IPS-18a (cell line): ENCODE measurements around the gene ZNF771.
A peak's percentile ranks its signal among the peaks of the same experiment; 100 is the strongest.

Experiments
- H3K27ac ChIP-seq: one replicate; pipeline ENCODE4 v1.5.1; 2013; ENCODE audit warnings: low read length
- H3K27me3 ChIP-seq: one replicate; pipeline ENCODE4 v1.6.1; 2013; ENCODE audit warnings: mild to moderate bottlenecking, low read length; ENCODE audit not compliant: control insufficient read depth, insufficient read depth
- H3K36me3 ChIP-seq: one replicate; pipeline ENCODE4 v1.6.1; 2013; ENCODE audit warnings: low read depth, low read length; ENCODE audit not compliant: control insufficient read depth
- H3K4me1 ChIP-seq: one replicate; pipeline ENCODE4 v1.6.1; 2013; ENCODE audit warnings: low read depth, low read length; ENCODE audit not compliant: control insufficient read depth
- H3K4me3 ChIP-seq: one replicate; pipeline ENCODE4 v1.5.1; 2013; ENCODE audit warnings: low read length
- H3K9ac ChIP-seq: one replicate; pipeline ENCODE4 v1.6.1; 2013; ENCODE audit warnings: mild to moderate bottlenecking, low read length, moderate library complexity
- H3K9me3 ChIP-seq: one replicate; pipeline ENCODE4 v1.6.1; 2013; ENCODE audit warnings: low read depth, low read length; ENCODE audit not compliant: control insufficient read depth

The ZNF771 gene

DNA sequence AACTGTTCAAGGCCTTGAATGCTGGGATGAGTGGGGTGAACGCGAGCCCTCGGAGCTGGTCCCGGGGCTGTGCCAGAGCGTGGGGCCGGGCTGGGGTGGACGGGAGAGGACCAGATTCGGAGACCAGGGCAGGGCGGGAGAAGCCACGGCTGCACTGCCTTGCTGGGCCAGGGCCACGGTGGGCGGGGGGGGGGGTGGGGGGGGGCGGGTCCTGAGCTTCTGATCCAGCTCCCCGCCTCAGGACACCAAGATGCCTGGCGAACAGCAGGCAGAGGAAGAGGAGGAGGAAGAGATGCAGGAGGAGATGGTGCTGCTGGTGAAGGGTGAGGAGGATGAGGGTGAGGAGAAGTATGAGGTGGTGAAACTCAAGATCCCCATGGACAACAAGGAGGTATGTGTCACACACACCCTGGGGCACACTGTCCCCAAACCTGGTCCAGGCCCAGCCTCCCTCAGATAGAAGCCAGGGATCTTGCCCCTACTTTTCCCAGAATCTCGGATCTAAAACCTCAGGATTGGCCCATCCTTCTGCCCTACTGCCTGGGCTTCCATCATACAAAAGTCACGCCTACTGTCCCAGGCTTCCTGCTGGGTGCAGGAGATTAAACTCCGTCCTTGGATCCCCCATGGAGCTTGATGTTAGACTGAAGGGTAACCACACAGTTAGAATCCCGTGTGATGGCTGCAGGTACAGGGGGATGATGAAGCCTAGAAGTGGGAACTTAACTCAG, 563 bp downstream of the ZNF771 start:
- H3K27me3 ChIP-seq: no peaks in the 10 kb centered on the region
- no peaks in the 10 kb centered on the region for H3K9me3 ChIP-seq
- H3K36me3 ChIP-seq: peaks cover 9% of the 10 kb centered on the region
- H3K27ac ChIP-seq: no peak overlapping the region
- H3K9ac ChIP-seq: peak overlapping the region; percentile 63
- H3K4me1 ChIP-seq: peaks cover 3% of the 10 kb centered on the region
- peak overlapping the region; percentile 56 for H3K4me3 ChIP-seq

DNA sequence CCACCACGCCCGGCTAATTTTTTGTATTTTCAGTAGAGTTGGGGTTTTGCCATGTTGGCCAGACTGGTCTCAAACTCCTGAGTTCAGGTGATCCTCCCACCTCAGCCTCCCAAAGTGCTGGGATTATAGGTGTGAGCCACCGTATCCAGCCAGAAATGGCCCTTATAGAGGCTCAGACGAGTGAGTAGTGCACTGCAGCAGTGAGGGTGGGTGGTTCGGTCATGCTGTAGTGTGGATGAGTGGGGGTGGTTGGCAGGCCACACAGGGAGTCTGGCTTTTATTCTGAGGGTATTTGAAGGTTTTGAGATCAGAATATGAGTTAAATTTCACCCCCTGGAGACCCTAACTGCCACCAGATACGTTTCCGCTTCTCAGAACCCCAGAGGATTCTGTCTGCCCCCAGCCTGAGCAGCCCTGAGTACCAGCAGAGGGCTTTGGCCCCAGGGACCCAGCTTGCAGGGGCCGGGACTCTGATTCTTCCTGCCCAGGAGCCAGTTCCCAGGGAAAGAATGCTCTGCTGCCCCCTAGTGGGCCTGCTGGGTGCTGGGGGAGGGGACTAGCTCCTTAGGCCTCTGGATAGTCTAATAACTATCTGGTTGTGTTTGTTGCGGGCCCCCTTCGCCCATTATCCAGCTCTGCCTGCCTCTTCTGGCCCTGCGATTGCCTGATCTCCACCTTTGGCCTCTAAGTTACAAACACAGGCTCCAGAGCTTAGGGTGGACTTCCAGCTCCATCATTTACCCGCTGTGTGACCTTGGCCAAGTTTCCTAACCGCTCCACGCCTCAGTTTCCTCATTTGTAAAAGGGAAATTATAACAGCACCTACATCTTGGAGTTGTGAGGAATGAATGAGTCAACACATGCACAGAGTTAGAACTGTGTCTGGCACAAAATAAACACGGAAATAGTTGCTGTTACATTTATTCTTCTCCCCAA, 2.0 kb downstream of the ZNF771 start:
- H3K27me3 ChIP-seq: no peaks in the 10 kb centered on the region
- peaks cover 14% of the 10 kb centered on the region for H3K36me3 ChIP-seq
- no peaks in the 10 kb centered on the region for H3K9me3 ChIP-seq
- peaks cover 3% of the 10 kb centered on the region for H3K4me1 ChIP-seq
- no peak overlapping the region for H3K27ac ChIP-seq
- no peak overlapping the region for H3K4me3 ChIP-seq
- no peak overlapping the region for H3K9ac ChIP-seq

- H3K4me1 ChIP-seq: peaks cover under 1% of the 10 kb centered on the region
- H3K27me3 ChIP-seq: no peaks in the 10 kb centered on the region
- peaks cover 14% of the 10 kb centered on the region for H3K36me3 ChIP-seq
- no peak overlapping the region for H3K27ac ChIP-seq
- no peak overlapping the region for H3K9ac ChIP-seq
- H3K9me3 ChIP-seq: no peaks in the 10 kb centered on the region
- H3K4me3 ChIP-seq: no peak overlapping the region
Observed at GRCh38 chr16:30413112-30413806, 5.9 kb downstream of the ZNF771 start.

- Histone ChIP-seq H3K27ac (no peak overlapping the region), H3K4me3 (no peak overlapping the region), H3K9ac (no peak overlapping the region), H3K27me3 (no peaks in the 10 kb centered on the region), H3K4me1 (peaks cover 5% of the 10 kb centered on the region), H3K36me3 (peaks cover 17% of the 10 kb centered on the region), H3K9me3 (no peaks in the 10 kb centered on the region)
Observed at GRCh38 chr16:30414159-30414558, 6.8 kb downstream of the ZNF771 start.

DNA sequence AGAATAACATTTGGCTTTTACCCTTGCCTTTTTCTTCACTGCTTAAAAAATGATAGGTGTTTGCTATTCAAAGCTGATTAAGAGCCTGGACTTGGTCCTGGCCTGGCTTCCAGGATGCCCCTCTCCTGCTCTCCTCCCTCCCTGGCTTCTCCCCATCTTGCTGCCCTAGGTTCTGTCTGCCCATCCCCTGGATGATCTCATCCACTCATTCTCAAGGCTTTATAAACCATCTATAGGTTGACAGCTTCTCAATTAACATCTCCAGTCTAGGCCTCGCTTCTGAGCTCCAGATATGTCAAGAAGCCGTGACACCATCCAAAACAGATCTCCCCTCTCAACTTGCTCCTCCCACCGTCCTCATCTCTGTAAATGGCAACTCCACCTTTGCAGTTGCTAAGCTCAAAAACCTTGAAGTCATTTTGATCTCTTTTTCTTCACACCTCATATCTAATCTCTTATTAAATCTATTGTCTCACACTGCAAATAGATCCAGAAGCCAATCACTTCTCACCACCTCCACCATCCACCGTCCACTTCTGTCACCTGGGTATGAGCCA, 8.7 kb downstream of the ZNF771 start:
- no peak overlapping the region for H3K9ac ChIP-seq
- peaks cover 5% of the 10 kb centered on the region for H3K4me1 ChIP-seq
- no peak overlapping the region for H3K27ac ChIP-seq
- H3K27me3 ChIP-seq: no peaks in the 10 kb centered on the region
- peaks cover 21% of the 10 kb centered on the region for H3K36me3 ChIP-seq
- H3K9me3 ChIP-seq: no peaks in the 10 kb centered on the region
- no peak overlapping the region for H3K4me3 ChIP-seq

- H3K27ac ChIP-seq: no peak overlapping the region
Observed at GRCh38 chr16:30416624-30417528, 9.5 kb downstream of the ZNF771 start.

DNA sequence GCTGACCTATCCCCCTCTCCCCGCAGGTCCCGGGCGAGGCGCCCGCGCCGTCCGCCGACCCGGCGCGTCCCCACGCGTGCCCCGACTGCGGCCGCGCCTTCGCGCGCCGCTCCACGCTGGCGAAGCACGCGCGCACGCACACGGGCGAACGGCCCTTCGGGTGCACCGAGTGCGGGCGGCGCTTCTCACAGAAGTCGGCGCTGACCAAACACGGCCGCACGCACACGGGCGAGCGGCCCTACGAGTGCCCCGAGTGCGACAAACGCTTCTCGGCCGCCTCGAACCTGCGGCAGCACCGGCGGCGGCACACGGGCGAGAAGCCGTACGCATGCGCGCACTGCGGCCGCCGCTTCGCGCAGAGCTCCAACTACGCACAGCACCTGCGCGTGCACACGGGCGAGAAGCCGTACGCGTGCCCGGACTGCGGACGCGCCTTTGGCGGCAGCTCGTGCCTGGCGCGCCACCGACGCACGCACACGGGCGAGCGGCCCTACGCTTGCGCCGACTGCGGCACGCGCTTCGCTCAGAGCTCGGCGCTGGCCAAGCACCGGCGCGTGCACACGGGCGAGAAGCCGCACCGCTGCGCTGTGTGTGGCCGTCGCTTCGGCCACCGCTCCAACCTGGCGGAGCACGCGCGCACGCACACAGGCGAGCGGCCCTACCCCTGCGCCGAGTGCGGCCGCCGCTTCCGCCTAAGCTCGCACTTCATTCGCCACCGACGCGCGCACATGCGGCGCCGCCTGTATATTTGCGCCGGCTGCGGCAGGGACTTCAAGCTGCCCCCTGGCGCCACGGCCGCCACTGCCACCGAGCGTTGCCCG, 10.3 kb downstream of the ZNF771 start:
- Histone ChIP-seq H3K9me3 (no peaks in the 10 kb centered on the region), H3K36me3 (peaks cover 24% of the 10 kb centered on the region), H3K27me3 (no peaks in the 10 kb centered on the region), H3K4me3 (peak overlapping the region; percentile 59), H3K27ac (no peak overlapping the region), H3K4me1 (peaks cover 5% of the 10 kb centered on the region), H3K9ac (peak overlapping the region; percentile 17)

More at GRCh38 chr16:30416624-30417528, 9.5 kb downstream of the ZNF771 start:
- peak overlapping the region; percentile 59 for H3K4me3 ChIP-seq
- H3K9me3 ChIP-seq: no peaks in the 10 kb centered on the region
- no peak overlapping the region for H3K9ac ChIP-seq
- H3K27me3 ChIP-seq: no peaks in the 10 kb centered on the region
- peaks cover 5% of the 10 kb centered on the region for H3K4me1 ChIP-seq
- peaks cover 18% of the 10 kb centered on the region for H3K36me3 ChIP-seq

- H3K4me1 ChIP-seq: peaks cover 5% of the 10 kb centered on the region
- H3K27ac ChIP-seq: no peak overlapping the region
- peaks cover 22% of the 10 kb centered on the region for H3K36me3 ChIP-seq
- no peaks in the 10 kb centered on the region for H3K27me3 ChIP-seq
- peak overlapping the region; percentile 17 for H3K9ac ChIP-seq
- peak overlapping the region; percentile 59 for H3K4me3 ChIP-seq
- no peaks in the 10 kb centered on the region for H3K9me3 ChIP-seq
Observed at GRCh38 chr16:30418350-30419181, 11.2 kb downstream of the ZNF771 start.

DNA sequence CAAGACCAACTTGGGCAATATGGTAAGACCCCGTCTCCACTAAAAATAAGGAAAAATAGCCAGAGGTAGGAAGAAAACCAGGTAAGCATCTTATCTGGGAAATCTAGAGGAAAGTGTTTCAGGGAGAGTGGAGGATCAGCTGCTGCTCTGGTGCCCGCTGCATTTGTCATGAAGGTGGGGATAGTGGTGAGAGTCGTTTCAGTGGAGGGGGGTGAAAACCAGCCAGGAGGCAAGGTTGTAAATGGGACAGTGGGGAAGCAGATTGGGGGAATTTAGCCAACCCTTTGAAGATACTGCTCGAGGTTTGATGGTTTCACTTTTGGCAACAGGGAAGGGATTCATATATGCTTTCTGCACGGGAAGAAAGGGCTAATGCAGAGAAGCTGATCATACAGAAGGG, 13.6 kb downstream of the ZNF771 start:
- Histone ChIP-seq H3K36me3 (peaks cover 30% of the 10 kb centered on the region), H3K4me1 (peaks cover 5% of the 10 kb centered on the region), H3K4me3 (no peak overlapping the region), H3K9ac (no peak overlapping the region), H3K9me3 (no peaks in the 10 kb centered on the region), H3K27me3 (no peaks in the 10 kb centered on the region), H3K27ac (no peak overlapping the region)
